ENCODE data around the gene TMEFF1.

Gene TMEFF1

GRCh38 chr9:100626949-100627348 is 154.0 kb downstream of the TMEFF1 start:
- DNase-seq, result no peak

Measured in NCI-H526 (cell line).